HL-60 (cell line): ENCODE results near the gene ARMC9.
"Not testable (repeated sequence)": the region's sequence is repeated elsewhere in the genome, so short reads cannot be mapped to it uniquely, and the experiment has no call there.

ENCODE experiments used
- GABPA ChIP-seq: IDR thresholded peaks from 2 replicates; pipeline ENCODE4 v1.6.1; 2012; ENCODE audit warnings: low read depth
- POLR2AphosphoS5 ChIP-seq: IDR thresholded peaks from 2 replicates; pipeline ENCODE4 v1.6.1; 2012; ENCODE audit warnings: low read depth
- TF ChIP-seq, protein P1 (sequence below): IDR thresholded peaks from one replicate; pipeline ENCODE4 v1.5.1; 2011; ENCODE audit warnings: low read length, control low read depth, inconsistent platforms; ENCODE audit not compliant: insufficient read depth

DNA sequence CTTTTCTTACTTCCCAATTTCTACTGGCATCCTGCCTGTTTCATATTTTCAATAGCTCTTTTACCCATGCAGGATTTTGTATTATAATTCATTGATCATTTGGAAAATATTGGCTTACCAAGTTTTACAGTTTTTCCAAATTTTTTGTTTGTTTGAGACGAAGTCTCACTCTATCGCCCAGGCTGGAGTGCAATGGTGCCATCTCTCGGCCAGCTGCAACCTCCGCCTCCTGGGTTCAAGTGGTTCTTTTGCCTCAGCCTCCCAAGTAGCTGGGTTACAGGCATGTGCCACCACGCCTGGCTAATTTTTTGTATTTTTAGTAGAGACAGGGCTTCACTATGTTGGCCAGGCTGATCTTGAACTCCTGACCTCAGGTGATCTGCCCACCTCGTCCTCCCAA is 105.8 kb downstream of the ARMC9 start:
- TF ChIP-seq, protein P1, sequence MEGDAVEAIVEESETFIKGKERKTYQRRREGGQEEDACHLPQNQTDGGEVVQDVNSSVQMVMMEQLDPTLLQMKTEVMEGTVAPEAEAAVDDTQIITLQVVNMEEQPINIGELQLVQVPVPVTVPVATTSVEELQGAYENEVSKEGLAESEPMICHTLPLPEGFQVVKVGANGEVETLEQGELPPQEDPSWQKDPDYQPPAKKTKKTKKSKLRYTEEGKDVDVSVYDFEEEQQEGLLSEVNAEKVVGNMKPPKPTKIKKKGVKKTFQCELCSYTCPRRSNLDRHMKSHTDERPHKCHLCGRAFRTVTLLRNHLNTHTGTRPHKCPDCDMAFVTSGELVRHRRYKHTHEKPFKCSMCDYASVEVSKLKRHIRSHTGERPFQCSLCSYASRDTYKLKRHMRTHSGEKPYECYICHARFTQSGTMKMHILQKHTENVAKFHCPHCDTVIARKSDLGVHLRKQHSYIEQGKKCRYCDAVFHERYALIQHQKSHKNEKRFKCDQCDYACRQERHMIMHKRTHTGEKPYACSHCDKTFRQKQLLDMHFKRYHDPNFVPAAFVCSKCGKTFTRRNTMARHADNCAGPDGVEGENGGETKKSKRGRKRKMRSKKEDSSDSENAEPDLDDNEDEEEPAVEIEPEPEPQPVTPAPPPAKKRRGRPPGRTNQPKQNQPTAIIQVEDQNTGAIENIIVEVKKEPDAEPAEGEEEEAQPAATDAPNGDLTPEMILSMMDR: not testable (repeated sequence)
- not testable (repeated sequence) for TF ChIP-seq POLR2AphosphoS5, GABPA
